ENCODE data around the gene HES1.
"Not testable (repeated sequence)": the region's sequence is repeated elsewhere in the genome, so short reads cannot be mapped to it uniquely, and the experiment has no call there.

The HES1 gene

GRCh38 chr3:194142156-194142910 is 6.4 kb downstream of the HES1 start:
- peak; percentile 78 for DNase-seq

- DNase-seq = no peak
These were observed 9.8 kb downstream of the HES1 start for GRCh38 chr3:194145702-194146101.

GRCh38 chr3:194147679-194148078 is 11.7 kb downstream of the HES1 start:
- DNase-seq = no peak

DNA sequence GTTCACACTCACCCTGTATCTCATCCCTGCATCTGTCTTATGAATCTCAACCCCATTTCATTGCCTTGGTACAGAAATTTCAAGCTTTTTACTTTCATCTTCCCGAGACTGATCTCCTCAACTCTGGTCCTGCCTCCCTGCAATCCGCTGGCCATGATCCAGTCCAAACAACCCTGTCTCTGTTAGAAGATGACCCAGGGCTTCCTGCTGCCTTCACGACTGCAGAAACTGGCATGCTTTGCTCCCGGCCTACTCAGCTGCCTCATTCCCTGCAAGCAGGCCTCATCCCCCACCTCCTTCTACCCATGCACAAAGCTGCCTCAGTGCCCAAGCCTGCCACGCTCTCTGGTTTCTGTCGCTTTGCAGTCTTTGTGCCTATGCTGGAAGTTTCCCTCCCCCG is 12.4 kb downstream of the HES1 start:
- DNase-seq = no peak

DNA sequence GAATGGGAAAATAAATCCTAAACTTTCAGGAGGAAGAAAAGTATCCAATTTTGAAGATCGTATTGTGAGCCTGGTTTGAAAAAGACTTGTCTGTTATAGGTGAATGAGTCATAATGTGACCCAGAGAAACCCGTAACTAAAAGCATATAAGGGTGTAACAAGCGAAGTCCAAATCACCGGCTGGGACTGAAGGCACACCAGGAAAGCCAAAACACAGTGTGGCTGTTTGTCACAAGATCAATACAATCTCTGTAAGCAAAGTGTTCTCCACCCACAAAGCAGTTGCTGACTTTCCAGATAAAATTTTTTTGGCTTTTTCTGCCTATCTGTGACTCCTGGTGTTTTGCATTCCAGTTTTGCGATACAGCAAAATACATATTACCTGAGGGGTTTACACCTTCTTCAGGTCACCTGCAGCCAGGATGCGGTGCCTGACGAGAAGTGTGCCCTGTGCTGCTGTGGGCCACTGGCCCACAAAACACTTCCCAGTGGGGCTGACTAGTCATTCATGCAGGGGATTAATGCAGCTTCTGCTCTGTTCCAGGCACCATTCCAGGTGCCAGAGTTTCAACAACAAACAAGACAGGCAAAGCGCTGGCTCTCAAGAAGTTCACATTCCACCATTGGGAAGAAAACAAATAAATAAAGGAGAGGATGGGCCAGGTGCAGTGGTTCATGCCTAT is 14.4 kb downstream of the HES1 start:
- DNase-seq = no peak

GRCh38 chr3:194150935-194151302 is 15.0 kb downstream of the HES1 start:
- DNase-seq = not testable (repeated sequence)

GRCh38 chr3:194154346-194154745 is 18.4 kb downstream of the HES1 start:
- no peak for DNase-seq

DNA sequence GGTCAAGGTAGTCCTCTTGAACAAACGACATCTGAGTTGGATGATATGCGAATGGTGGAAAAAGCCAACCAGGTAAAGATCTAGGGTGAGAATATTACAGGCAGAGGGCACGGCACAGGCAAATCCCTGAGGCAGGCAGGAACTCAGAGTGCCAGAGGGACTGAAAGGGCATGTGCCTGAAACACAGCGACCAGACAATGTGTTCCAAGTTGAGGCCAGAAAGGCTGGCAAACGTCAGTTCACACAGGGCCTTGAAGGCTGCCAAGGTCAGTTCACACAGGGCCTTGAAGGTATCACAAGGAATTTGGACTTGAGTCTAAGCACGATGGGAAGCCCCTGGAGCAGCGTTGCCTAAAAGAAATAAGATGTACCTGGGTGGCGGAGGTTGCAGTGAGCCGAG is 20.1 kb downstream of the HES1 start:
- DNase-seq = no peak

DNA sequence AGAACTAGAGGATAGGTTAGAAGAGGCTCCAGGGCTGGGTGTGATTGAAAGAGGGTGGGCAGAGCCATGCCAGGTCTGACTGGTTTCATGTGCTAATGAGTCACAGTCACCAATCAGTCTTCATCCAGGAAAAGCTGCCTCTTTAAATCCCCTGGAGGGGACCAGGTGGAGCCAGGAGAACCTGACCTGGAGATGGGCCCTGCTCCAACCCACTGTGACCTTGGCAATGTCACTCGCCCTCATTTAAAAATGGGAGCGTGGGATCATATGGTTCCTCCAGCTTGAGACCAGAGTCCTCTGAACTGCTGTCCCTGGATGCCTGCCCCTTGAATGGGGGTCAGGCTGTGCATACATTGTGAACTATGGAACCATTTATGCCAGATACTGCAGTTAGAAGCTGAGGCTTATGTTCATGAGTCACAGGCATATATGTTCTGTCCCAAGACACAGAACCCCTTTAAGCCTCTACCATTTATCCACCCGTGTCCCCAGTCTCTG is 23.0 kb downstream of the HES1 start:
- DNase-seq = peak; percentile 21

DNA sequence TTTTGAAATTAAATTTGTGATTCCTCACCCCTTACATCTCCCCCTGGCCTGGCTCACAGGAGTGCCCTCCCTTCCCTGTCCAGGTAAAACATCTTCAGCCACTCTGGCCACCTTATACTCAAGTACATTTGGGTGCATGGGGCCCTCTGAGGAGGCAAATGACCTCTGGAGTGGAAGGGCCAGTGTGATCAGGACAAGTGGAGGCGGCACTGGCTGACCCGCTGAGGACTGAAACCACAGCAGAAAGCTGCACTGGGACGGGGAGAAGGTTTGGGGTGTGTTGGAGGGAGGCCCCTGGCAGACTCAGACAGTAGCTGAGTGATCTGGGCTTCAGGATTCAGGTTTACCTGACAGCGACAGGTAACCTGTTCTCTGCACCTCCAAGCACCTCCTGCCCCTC is 24.2 kb downstream of the HES1 start:
- DNase-seq = no peak

- no peak for DNase-seq
These were observed 25.4 kb downstream of the HES1 start for GRCh38 chr3:194161131-194162045.

- no peak for DNase-seq
These were observed 26.2 kb downstream of the HES1 start for GRCh38 chr3:194162070-194162678.

DNA sequence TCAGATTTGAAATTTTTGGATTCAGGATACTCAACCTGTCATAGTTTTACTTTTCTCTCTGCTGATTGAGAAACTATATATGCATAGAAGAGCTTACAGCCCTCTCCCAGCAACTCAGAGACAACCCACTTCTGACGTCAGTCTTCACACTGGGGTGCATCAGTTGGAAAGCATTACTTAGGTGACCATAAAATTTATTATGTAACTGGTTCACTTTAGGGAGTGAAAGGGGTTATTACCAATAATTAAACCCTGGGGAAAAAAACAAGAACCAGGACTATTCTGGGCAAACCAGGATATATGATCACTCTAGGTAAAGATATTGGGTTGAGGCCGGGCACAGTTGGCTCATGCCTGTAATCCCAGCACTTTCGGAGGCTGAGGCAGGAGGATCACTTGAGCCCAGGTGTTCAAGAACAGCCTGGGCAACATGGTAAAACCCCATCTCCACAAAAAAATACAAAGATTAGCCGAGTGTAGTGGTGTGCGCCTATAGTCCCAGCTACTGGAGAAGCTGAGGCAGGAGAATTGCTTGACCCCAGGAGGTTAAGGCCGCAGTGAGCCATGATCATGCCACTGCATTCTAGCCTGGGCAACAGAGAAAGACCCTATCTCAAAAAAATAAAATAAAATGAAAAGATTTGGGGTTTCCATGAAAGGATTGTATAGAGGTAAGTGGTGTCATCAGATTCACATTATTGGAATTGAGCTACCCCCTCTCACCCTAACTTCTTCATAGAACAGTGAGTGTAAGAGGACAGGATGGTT is 27.1 kb downstream of the HES1 start:
- no peak for DNase-seq

- no peak for DNase-seq
These were observed 27.7 kb downstream of the HES1 start for GRCh38 chr3:194163697-194164096.

DNA sequence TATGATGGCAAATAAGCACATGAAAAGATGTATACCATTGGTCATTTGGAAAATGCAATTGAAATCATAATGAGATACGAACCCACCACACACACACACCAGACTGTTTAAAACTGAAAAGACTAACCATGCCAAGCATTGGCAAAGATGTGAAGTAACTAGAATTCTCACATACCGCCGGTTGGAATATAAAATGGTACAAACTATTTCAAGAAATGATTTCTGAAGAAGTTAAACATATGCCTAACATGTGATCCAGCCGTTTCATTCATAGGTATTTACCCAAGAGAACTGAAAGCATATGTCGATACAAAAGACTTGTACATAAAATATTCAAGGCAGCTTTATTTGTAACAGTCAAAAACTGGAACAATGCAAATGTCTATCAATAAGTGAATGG is 28.9 kb downstream of the HES1 start:
- no peak for DNase-seq

- DNase-seq = no peak
These were observed 29.5 kb downstream of the HES1 start for GRCh38 chr3:194165271-194166018.

- DNase-seq = no peak
These were observed 30.9 kb downstream of the HES1 start for GRCh38 chr3:194166682-194167479.

GRCh38 chr3:194167480-194168282 is 31.7 kb downstream of the HES1 start:
- no peak for DNase-seq

DNA sequence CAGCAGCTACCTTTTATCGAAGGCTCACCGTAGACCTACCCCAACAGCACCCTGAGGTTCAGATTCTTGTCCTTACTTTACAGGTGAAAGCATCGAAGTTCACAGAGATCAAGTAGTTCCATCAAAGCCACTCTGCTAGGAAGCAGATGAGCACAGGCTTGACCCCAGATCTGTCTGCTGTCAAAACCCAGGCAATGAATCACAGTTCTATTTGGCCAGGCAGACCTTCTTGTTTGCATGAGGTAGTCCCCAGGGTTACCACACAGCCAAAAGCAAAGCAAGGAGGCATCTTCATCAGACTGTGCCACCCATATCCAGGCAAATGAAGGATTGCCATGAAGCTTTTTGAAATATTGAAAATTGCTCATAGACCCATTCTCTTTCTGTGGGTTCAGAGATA is 33.0 kb downstream of the HES1 start:
- DNase-seq = no peak

DNA sequence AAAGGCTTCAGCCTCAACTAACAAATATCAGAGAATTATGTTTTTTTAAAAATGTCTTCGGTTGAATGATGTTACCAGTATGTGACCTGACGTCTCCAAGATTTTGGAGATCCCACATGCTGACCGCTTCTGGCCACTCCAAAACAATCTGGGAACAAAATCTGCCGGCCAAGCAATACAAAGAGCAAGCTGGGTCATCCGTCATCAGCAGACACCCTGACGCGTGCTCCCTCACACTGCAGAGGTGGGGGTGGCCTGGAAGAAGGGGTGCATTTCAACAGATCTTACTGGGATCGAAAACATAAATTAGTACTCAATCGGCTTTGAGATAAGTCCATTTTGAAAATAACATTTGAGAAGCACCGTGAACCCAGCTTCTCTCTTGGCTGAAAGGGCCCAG is 33.6 kb downstream of the HES1 start:
- DNase-seq = no peak

Measured in DMS79 treated with DMSO at 0.1 percent for 48 hours (cell line).